Fibroblast of gingiva (primary cell): ENCODE data around the gene CORO7.
A peak's percentile ranks its signal among the peaks of the same experiment; 100 is the strongest.
"Not testable (repeated sequence)": the region's sequence is repeated elsewhere in the genome, so short reads cannot be mapped to it uniquely, and the experiment has no call there.

Experiments used
- DNase-seq: peaks from one replicate; pipeline ENCODE4 v3.0.0-alpha.2; 2011; ENCODE audit warnings: low read depth

The CORO7 gene

GRCh38 chr16:4401510-4401909, 14.9 kb downstream of the CORO7 start:
- DNase-seq = no peak

GRCh38 chr16:4401094-4401501, 15.3 kb downstream of the CORO7 start:
- no peak for DNase-seq

GRCh38 chr16:4399001-4399730, 17.2 kb downstream of the CORO7 start:
- no peak for DNase-seq

GRCh38 chr16:4395055-4395726, 21.2 kb downstream of the CORO7 start:
- DNase-seq = no peak

- not testable (repeated sequence) for DNase-seq
Observed at GRCh38 chr16:4393850-4394249, 22.5 kb downstream of the CORO7 start.

GRCh38 chr16:4393240-4393600, 23.2 kb downstream of the CORO7 start:
- DNase-seq = peak; percentile 47

GRCh38 chr16:4392382-4393239, 23.8 kb downstream of the CORO7 start:
- DNase-seq = peak; percentile 77

- DNase-seq = no peak
Observed at GRCh38 chr16:4391631-4392381, 24.6 kb downstream of the CORO7 start.

GRCh38 chr16:4390266-4391260, 25.8 kb downstream of the CORO7 start:
- DNase-seq = no peak

GRCh38 chr16:4389051-4389955, 27.1 kb downstream of the CORO7 start:
- DNase-seq = no peak

- peak; percentile 38 for DNase-seq
Observed at GRCh38 chr16:4388271-4389021, 27.9 kb downstream of the CORO7 start.

GRCh38 chr16:4387781-4388180, 28.6 kb downstream of the CORO7 start:
- no peak for DNase-seq

GRCh38 chr16:4386951-4387565, 29.3 kb downstream of the CORO7 start:
- no peak for DNase-seq

GRCh38 chr16:4386451-4386805, 30.0 kb downstream of the CORO7 start:
- peak; percentile 59 for DNase-seq

GRCh38 chr16:4385789-4386450, 30.5 kb downstream of the CORO7 start:
- DNase-seq = peak; percentile 66

GRCh38 chr16:4385066-4385788, 31.2 kb downstream of the CORO7 start:
- DNase-seq = peak; percentile 41

GRCh38 chr16:4384509-4384942, 31.9 kb downstream of the CORO7 start:
- peak; percentile 81 for DNase-seq
